ENCODE measurements around the gene GDPD2. TPM values are rescaled to one million over a fixed set of nuclear protein-coding genes. Genes with fewer than 3 reads are reported as not detected.

GDPD2 gene
- total RNA-seq, 1 donor from 2014 or later = not detected

- H3K27ac ChIP-seq (replicated peaks) = peak overlapping the region; percentile 88
- DNase-seq = peak; percentile 87
- H3K36me3 ChIP-seq = no peaks in the 10 kb centered on the region
- H3K4me3 ChIP-seq = peak overlapping the region; percentile 78
- no peaks in the 10 kb centered on the region for H3K9me3 ChIP-seq (replicated peaks)
- intact Hi-C loops (cut with micrococcal nuclease) = no loop called here
- peaks cover 20% of the 10 kb centered on the region for H3K4me1 ChIP-seq
- H3K27me3 ChIP-seq (ENCODE audit: low read depth) = no peaks in the 10 kb centered on the region
- TF ChIP-seq CTCF (IDR thresholded peaks at IDR 0.05; ENCODE audit: borderline replicate concordance) = no peak
Measured at GRCh38 chrX:70434352-70434866, 11.3 kb downstream of the GDPD2 start.

GRCh38 chrX:70434914-70435586, 11.9 kb downstream of the GDPD2 start:
- H3K36me3 ChIP-seq = no peaks in the 10 kb centered on the region
- intact Hi-C loops (cut with micrococcal nuclease) = no loop called here

GRCh38 chrX:70436343-70436742, 13.2 kb downstream of the GDPD2 start:
- H3K4me3 ChIP-seq = no peak overlapping the region
- H3K27me3 ChIP-seq (ENCODE audit: low read depth) = no peaks in the 10 kb centered on the region
- no peaks in the 10 kb centered on the region for H3K9me3 ChIP-seq (replicated peaks)
- H3K4me1 ChIP-seq = peaks cover 20% of the 10 kb centered on the region
- H3K36me3 ChIP-seq = no peaks in the 10 kb centered on the region
- intact Hi-C loops (cut with micrococcal nuclease) = no loop called here
- peak overlapping the region; percentile 88 for H3K27ac ChIP-seq (replicated peaks)
- no peak for TF ChIP-seq CTCF (IDR thresholded peaks at IDR 0.05; ENCODE audit: borderline replicate concordance)
- DNase-seq = no peak

More at GRCh38 chrX:70434914-70435586, 11.9 kb downstream of the GDPD2 start:
- H3K27me3 ChIP-seq (ENCODE audit: low read depth) = no peaks in the 10 kb centered on the region
- peak overlapping the region; percentile 78 for H3K4me3 ChIP-seq
- no peak for TF ChIP-seq CTCF (IDR thresholded peaks at IDR 0.05; ENCODE audit: borderline replicate concordance)
- H3K4me1 ChIP-seq = peaks cover 20% of the 10 kb centered on the region
- peak overlapping the region; percentile 88 for H3K27ac ChIP-seq (replicated peaks)
- DNase-seq = peak; percentile 33
- no peaks in the 10 kb centered on the region for H3K9me3 ChIP-seq (replicated peaks)

- no peak overlapping the region for H3K27ac ChIP-seq (replicated peaks)
- no peaks in the 10 kb centered on the region for H3K36me3 ChIP-seq
- no peaks in the 10 kb centered on the region for H3K9me3 ChIP-seq (replicated peaks)
- H3K27me3 ChIP-seq (ENCODE audit: low read depth) = peaks cover under 1% of the 10 kb centered on the region
- intact Hi-C loops (cut with micrococcal nuclease) = no loop called here
- no peak overlapping the region for H3K4me3 ChIP-seq
- no peak for TF ChIP-seq CTCF (IDR thresholded peaks at IDR 0.05; ENCODE audit: borderline replicate concordance)
- peaks cover 20% of the 10 kb centered on the region for H3K4me1 ChIP-seq
- DNase-seq = no peak
Measured at GRCh38 chrX:70437011-70437410, 13.9 kb downstream of the GDPD2 start.

- TF ChIP-seq CTCF (IDR thresholded peaks at IDR 0.05; ENCODE audit: borderline replicate concordance) = no peak
- intact Hi-C loops (cut with micrococcal nuclease) = no loop called here
Measured at GRCh38 chrX:70437921-70438665, 15.0 kb downstream of the GDPD2 start.

More at GRCh38 chrX:70437921-70438665, 15.0 kb downstream of the GDPD2 start:
- Histone ChIP-seq H3K4me3 (no peak overlapping the region), H3K27me3 (ENCODE audit: low read depth) (peaks cover 8% of the 10 kb centered on the region), H3K36me3 (no peaks in the 10 kb centered on the region), H3K9me3 (replicated peaks) (no peaks in the 10 kb centered on the region), H3K27ac (replicated peaks) (no peak overlapping the region), H3K4me1 (peaks cover 20% of the 10 kb centered on the region)
- no peak for DNase-seq

Data from left ventricle myocardium inferior (tissue), 1 donor.